IMR-90 (cell line): ENCODE measurements around the gene OR52I2. TPM values are rescaled to one million over a fixed set of nuclear protein-coding genes. Genes with fewer than 3 reads are reported as not detected.

ENCODE experiments used
- ATAC-seq: fragments of 200-7000 bp; cut with Tn5 transposase; 2 replicates; pipeline ENCODE4 v1.9.1; 2020; ENCODE audit warnings: low read depth, mild to moderate bottlenecking, moderate library complexity
- BruUV-seq: library from RNA; stranded (reverse); fragments of 400-500 nt; replicated peaks from 2 replicates; lab custom pipeline; 2021; lab: Mats Ljungman, UMichigan
- CTCF ChIA-PET: fragments of 300-600 bp; formaldehyde crosslinking; extraction: SDS; loops from one replicate; lab custom pipeline; 2021; ENCODE audit warnings: antibody characterized with exemption; lab: Yijun Ruan, JAX
- POLR2A ChIA-PET: fragments of 300-600 bp; sonication (Branson Sonifier 250); formaldehyde crosslinking; loops from one replicate; lab custom pipeline; 2022; ENCODE audit warnings: antibody characterized with exemption; ENCODE audit not compliant: unreplicated experiment; lab: Charles Lee
- DNase-seq: peaks from one replicate; pipeline ENCODE4 v3.0.0; 2013
- H2AFZ ChIP-seq: replicated peaks from 2 replicates; pipeline ENCODE3; 2013; ENCODE audit warnings: low read length, mild to moderate bottlenecking; ENCODE audit not compliant: poor library complexity
- H2AK5ac ChIP-seq: 2 replicates; pipeline ENCODE4 v1.6.1; 2013; ENCODE audit warnings: low read depth, low read length, inconsistent platforms
- H2AK9ac ChIP-seq: replicated peaks from 2 replicates; pipeline ENCODE3; 2013; ENCODE audit warnings: mild to moderate bottlenecking, low read depth, low read length, moderate library complexity; ENCODE audit not compliant: poor library complexity
- H2BK120ac ChIP-seq: 2 replicates; pipeline ENCODE4 v1.6.1; 2013; ENCODE audit warnings: low read depth, low read length, inconsistent platforms
- H2BK15ac ChIP-seq: 3 replicates; pipeline ENCODE4 v1.6.1; 2013; ENCODE audit warnings: low read depth, low read length, inconsistent platforms
- H2BK20ac ChIP-seq: 2 replicates; pipeline ENCODE4 v1.6.1; 2013; ENCODE audit warnings: low read depth, mild to moderate bottlenecking, inconsistent platforms, low read length, moderate library complexity
- H2BK5ac ChIP-seq: 2 replicates; pipeline ENCODE4 v1.6.1; 2013; ENCODE audit warnings: mild to moderate bottlenecking, low read depth, low read length, inconsistent platforms; ENCODE audit not compliant: poor library complexity, severe bottlenecking
- H3K14ac ChIP-seq: replicated peaks from 2 replicates; pipeline ENCODE4 v1.6.1; 2013; ENCODE audit warnings: low read depth, low read length, inconsistent platforms
- H3K18ac ChIP-seq: 2 replicates; pipeline ENCODE4 v1.6.1; 2013; ENCODE audit warnings: low read depth, low read length, control low read depth
- H3K23ac ChIP-seq: 2 replicates; pipeline ENCODE4 v1.6.1; 2013; ENCODE audit warnings: low read depth, low read length, inconsistent platforms
- H3K27ac ChIP-seq: 2 replicates; pipeline ENCODE4 v1.5.1; 2013; ENCODE audit warnings: mild to moderate bottlenecking, control low read depth, low read length; ENCODE audit not compliant: insufficient read depth
- H3K27me3 ChIP-seq: 2 replicates; pipeline ENCODE4 v1.6.1; 2013; ENCODE audit warnings: low read length; ENCODE audit not compliant: control insufficient read depth, insufficient read depth
- H3K36me3 ChIP-seq: 2 replicates; pipeline ENCODE4 v1.6.1; 2013; ENCODE audit warnings: low read length, mixed read lengths; ENCODE audit not compliant: control insufficient read depth, insufficient read depth
- H3K4ac ChIP-seq: 2 replicates; pipeline ENCODE4 v1.6.1; 2013; ENCODE audit warnings: low read depth, low read length, inconsistent platforms
- H3K4me1 ChIP-seq: 2 replicates; pipeline ENCODE4 v1.6.1; 2013; ENCODE audit warnings: low read length, mixed read lengths; ENCODE audit not compliant: control insufficient read depth, insufficient read depth
- H3K4me2 ChIP-seq: 2 replicates; pipeline ENCODE4 v1.6.1; 2013; ENCODE audit warnings: low read depth, mild to moderate bottlenecking, control low read depth, low read length, moderate library complexity
- H3K4me3 ChIP-seq: 2 replicates; pipeline ENCODE4 v1.5.1; 2013; ENCODE audit warnings: low read depth, mild to moderate bottlenecking, control low read depth, low read length, moderate library complexity; ENCODE audit not compliant: insufficient read depth
- H3K56ac ChIP-seq: 2 replicates; pipeline ENCODE4 v1.6.1; 2013; ENCODE audit warnings: low read length, inconsistent platforms; ENCODE audit not compliant: insufficient read depth; ENCODE audit errors: extremely low read depth
- H3K79me1 ChIP-seq, 2 experiments: 2 replicates each; pipeline ENCODE4 v1.6.1; 2013; ENCODE audit warnings: low read length in 2 of 2, inconsistent platforms in 1 of 2, low read depth in 1 of 2
- H3K9ac ChIP-seq: 2 replicates; pipeline ENCODE4 v1.6.1; 2013; ENCODE audit warnings: low read depth, low read length, control low read depth
- H3K9me1 ChIP-seq: 2 replicates; pipeline ENCODE4 v1.6.1; 2013; ENCODE audit warnings: low read length, inconsistent platforms; ENCODE audit not compliant: insufficient read depth
- H3K9me3 ChIP-seq: 2 replicates; pipeline ENCODE4 v1.6.1; 2013; ENCODE audit warnings: low read length; ENCODE audit not compliant: control insufficient read depth, insufficient read depth
- H4K20me1 ChIP-seq: 2 replicates; pipeline ENCODE4 v1.6.1; 2013; ENCODE audit warnings: low read length, inconsistent platforms; ENCODE audit not compliant: insufficient read depth
- H4K5ac ChIP-seq: 2 replicates; pipeline ENCODE4 v1.6.1; 2013; ENCODE audit warnings: mild to moderate bottlenecking, low read depth, low read length, control low read depth
- H4K8ac ChIP-seq, 2 experiments: 2 replicates each; pipeline ENCODE4 v1.6.1; 2013; ENCODE audit warnings: low read depth in 2 of 2, low read length in 2 of 2, control low read depth in 1 of 2, inconsistent platforms in 1 of 2
- H4K91ac ChIP-seq: 2 replicates; pipeline ENCODE4 v1.6.1; 2013; ENCODE audit warnings: low read depth, low read length, inconsistent platforms; ENCODE audit not compliant: insufficient read depth
- MAFK ChIP-seq: IDR thresholded peaks from 2 replicates; pipeline ENCODE4 v1.6.1; 2012; ENCODE audit warnings: low read depth, low read length, improper control_type of control experiment
- WGBS, 2 experiments: methylation state at CpG; one replicate each; pipeline versions ENCODE4 v1.1.5 to v1.1.7; 2013; ENCODE audit warnings: missing lambda C conversion rate in 2 of 2; ENCODE audit not compliant: insufficient read length in 1 of 2; ENCODE audit errors: extremely low coverage in 2 of 2; 5-methylcytosine and 5-hydroxymethylcytosine counted together
- dilution Hi-C: fragments of 300-500 bp; cut with HindIII; formaldehyde crosslinking; loops from one replicate; pipeline ENCODE4 v1.14.3; 2018; ENCODE audit warnings: low sequenced_read_pairs; ENCODE audit not compliant: unreplicated experiment
- in situ Hi-C: fragments of 300-500 bp; cut with MboI; formaldehyde crosslinking; loops from 3 replicates; pipeline ENCODE4 v1.14.3; 2019; ENCODE audit warnings: low sequenced_read_pairs, inconsistent platforms, mixed read lengths
- intact Hi-C: fragments of 100-400 bp; cut with micrococcal nuclease; formaldehyde crosslinking; loops from 2 replicates; pipeline ENCODE4 v1.10.0; 2022
- polyA plus RNA-seq, 3 experiments: library from polyadenylated mRNA; depleted of rRNA; stranded (reverse); fragments of >200 nt; gene quantifications; 2 replicates each; pipeline ENCODE4 v1.2.3, GENCODE V29; 2012; ENCODE audit warnings: low replicate concordance in 1 of 3
- total RNA-seq: library from RNA; depleted of rRNA; stranded (reverse); fragments of >200 nt; gene quantifications from 2 replicates; pipeline ENCODE4 v1.2.3, GENCODE V29; 2012
- TF ChIP-seq, protein P1 (sequence below): fragments of 150-350 bp; IDR thresholded peaks from 2 replicates; pipeline ENCODE4 v1.6.1; 2016; ENCODE audit warnings: low read depth, mild to moderate bottlenecking, low read length, moderate library complexity, borderline replicate concordance

The OR52I2 gene
- total and polyA plus RNA-seq, 2 of the 4 experiments (the other 2 are of a cell fraction), result not detected

DNA sequence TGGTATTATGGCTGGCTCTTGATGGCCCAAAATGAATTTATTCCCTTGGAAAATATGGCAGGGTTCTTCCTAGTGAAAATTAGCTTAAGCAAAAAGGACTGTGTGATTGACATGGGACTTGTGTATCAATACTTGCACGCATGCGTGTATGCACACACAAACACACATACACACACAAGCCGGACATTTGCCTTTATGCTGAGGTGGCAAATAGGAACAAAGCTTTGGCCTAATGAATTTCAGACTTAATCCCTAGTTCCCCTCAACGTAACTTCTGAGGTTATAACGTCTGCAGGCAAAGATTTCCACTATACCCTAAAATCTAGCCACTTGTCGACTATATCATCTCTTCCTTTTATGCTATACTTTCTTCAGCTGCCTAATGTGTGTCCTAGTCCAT, 2.9 kb upstream of the OR52I2 start:
- H2BK20ac ChIP-seq, result no peak overlapping the region
- H2AFZ ChIP-seq, result no peak overlapping the region
- no peak overlapping the region for H3K27ac ChIP-seq
- CTCF ChIA-PET, result no interaction called here
- H3K36me3 ChIP-seq, result no peaks in the 10 kb centered on the region
- in situ Hi-C loops, result no loop called here
- no peak overlapping the region for H4K5ac ChIP-seq
- no peak overlapping the region for H4K8ac ChIP-seq
- no peak overlapping the region for H3K9ac ChIP-seq
- no peak overlapping the region for H3K4ac ChIP-seq
- no peak overlapping the region for H2BK5ac ChIP-seq
- H3K9me3 ChIP-seq, result no peaks in the 10 kb centered on the region
- no peaks in the 10 kb centered on the region; the same call in 1 of the 2 replicates for H3K27me3 ChIP-seq
- POLR2A ChIA-PET, result no interaction called here
- peak; percentile 79 for TF ChIP-seq MAFK
- TF ChIP-seq, protein P1, sequence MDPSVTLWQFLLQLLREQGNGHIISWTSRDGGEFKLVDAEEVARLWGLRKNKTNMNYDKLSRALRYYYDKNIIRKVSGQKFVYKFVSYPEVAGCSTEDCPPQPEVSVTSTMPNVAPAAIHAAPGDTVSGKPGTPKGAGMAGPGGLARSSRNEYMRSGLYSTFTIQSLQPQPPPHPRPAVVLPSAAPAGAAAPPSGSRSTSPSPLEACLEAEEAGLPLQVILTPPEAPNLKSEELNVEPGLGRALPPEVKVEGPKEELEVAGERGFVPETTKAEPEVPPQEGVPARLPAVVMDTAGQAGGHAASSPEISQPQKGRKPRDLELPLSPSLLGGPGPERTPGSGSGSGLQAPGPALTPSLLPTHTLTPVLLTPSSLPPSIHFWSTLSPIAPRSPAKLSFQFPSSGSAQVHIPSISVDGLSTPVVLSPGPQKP, result no peak
- intact Hi-C loops, result no loop called here
- no peaks in the 10 kb centered on the region for H3K4me1 ChIP-seq
- no peak overlapping the region for H4K91ac ChIP-seq
- H3K56ac ChIP-seq, result no peak overlapping the region
- dilution Hi-C loops, result no loop called here
- H3K4me3 ChIP-seq, result no peak overlapping the region
- no peak overlapping the region for H2BK120ac ChIP-seq
- no peak overlapping the region for H3K4me2 ChIP-seq
- no peak overlapping the region for H3K14ac ChIP-seq
- ATAC-seq (no peak), DNase-seq (no peak)
- WGBS, 2 experiments, result 29% methylated on average over 1 of the region's 6 CpGs; no CpG with 5 or more reads in 1 of the 2 experiments
- H3K79me1 ChIP-seq, result no peaks in the 10 kb centered on the region
- H2AK5ac ChIP-seq, result no peak overlapping the region
- no peak overlapping the region for H3K23ac ChIP-seq
- H3K9me1 ChIP-seq, result no peaks in the 10 kb centered on the region
- no peak overlapping the region for H2AK9ac ChIP-seq
- H2BK15ac ChIP-seq, result no peak overlapping the region
- no peak overlapping the region for H3K18ac ChIP-seq
- BruUV-seq, result no TSS peak
- H4K20me1 ChIP-seq, result no peaks in the 10 kb centered on the region
